Activated B cell treated with CpG ODN at 0.5 μM for 24 hours (primary cell): ENCODE measurements around the gene INPP5A. TPM values are rescaled to one million over a fixed set of nuclear protein-coding genes. Genes with fewer than 3 reads are reported as not detected.
A peak's percentile ranks its signal among the peaks of the same experiment; 100 is the strongest.

Experiments used
- ATAC-seq: fragments of 200-7000 bp; cut with Tn5 transposase; one replicate; pipeline ENCODE4 v1.10.0; 2021; ENCODE audit warnings: low read depth, mild to moderate bottlenecking, moderate library complexity
- CTCF ChIA-PET: fragments of 350-600 bp; sonication (Branson Sonifier 250); formaldehyde crosslinking; loops from one replicate; lab custom pipeline; 2021; ENCODE audit warnings: antibody characterized with exemption; lab: Charles Lee
- POLR2A ChIA-PET: fragments of 350-600 bp; sonication (Branson Sonifier 250); formaldehyde crosslinking; loops from one replicate; lab custom pipeline; 2021; ENCODE audit warnings: antibody characterized with exemption; lab: Charles Lee
- DNase-seq: peaks from one replicate; pipeline ENCODE4 v3.0.0; 2022
- H3K27ac Mint-ChIP-seq: one replicate; pipeline ENCODE4 v1.8.0; 2020; ENCODE audit warnings: mixed read lengths
- H3K27me3 Mint-ChIP-seq: one replicate; pipeline ENCODE4 v1.8.0; 2021; ENCODE audit warnings: mixed read lengths
- H3K36me3 Mint-ChIP-seq: one replicate; pipeline ENCODE4 v1.8.0; 2021; ENCODE audit warnings: low read depth, mixed read lengths
- H3K4me1 Mint-ChIP-seq: one replicate; pipeline ENCODE4 v1.8.0; 2021; ENCODE audit warnings: mixed read lengths
- H3K4me3 Mint-ChIP-seq: one replicate; pipeline ENCODE4 v1.8.0; 2020; ENCODE audit warnings: mild to moderate bottlenecking, mixed read lengths
- H3K9me3 Mint-ChIP-seq: one replicate; pipeline ENCODE4 v1.8.0; 2020; ENCODE audit warnings: mixed read lengths
- intact Hi-C: fragments of 100-400 bp; cut with micrococcal nuclease; formaldehyde crosslinking; loops from one replicate; pipeline ENCODE4 v1.15.1; 2024
- total RNA-seq: library from RNA; stranded (reverse); gene quantifications from 2 replicates; pipeline ENCODE4 v1.2.3, GENCODE V29; 2022
- TF ChIP-seq, protein P1 (sequence below): fragments of 200-600 bp; IDR thresholded peaks from one replicate; pipeline ENCODE4 v1.8.0; 2022; ENCODE audit warnings: antibody characterized with exemption, mild to moderate bottlenecking

INPP5A gene
- total RNA-seq, 1 donor from 2014 or later: 24.9 TPM

DNA sequence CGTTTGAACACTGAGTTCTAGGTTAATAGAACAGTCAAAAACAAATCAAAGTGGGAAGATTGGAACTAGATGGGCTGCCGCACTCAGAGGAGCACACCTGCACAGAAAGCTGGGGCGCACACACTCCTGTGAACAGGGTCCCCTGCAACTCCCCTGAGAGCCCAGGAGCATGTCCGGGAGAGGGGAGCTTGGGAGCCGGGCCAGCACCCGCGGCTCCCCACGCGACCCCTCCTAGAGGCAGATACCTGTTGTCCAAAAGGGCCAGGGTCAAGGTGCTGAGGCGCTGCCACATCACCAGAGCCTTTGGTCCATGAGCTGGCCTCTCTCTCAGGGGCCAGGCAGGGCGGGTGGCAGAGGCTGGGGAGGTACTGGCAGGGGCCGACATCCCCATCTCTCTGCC is 242.8 kb downstream of the INPP5A start:
- intact Hi-C loops: no loop called here
- POLR2A ChIA-PET: no interaction called here

DNA sequence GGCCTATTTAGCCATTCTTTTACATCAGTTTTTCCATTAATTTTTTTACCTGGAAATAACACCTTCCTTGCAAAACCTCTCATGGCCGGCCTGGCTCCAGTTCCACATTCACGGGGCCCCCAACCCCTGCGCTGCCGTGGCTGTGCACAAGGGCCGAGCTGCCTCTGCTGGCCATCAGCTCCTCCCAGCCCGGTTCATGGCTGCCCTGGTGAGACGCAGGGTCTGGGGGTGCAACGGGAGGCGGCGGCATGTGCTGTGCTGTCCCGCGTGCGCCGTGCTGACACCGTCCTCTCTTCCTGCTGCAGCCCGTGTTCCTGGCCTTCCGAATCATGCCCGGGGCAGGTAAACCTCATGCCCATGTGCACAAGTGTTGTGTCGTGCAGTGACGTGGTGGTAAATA is 244.0 kb downstream of the INPP5A start:
- H3K4me1 Mint-ChIP-seq: peaks cover 5% of the 10 kb centered on the region
- H3K27me3 Mint-ChIP-seq: peaks cover 8% of the 10 kb centered on the region
- intact Hi-C loops: no loop called here
- ATAC-seq (no peak), DNase-seq (no peak)
- H3K9me3 Mint-ChIP-seq: no peaks in the 10 kb centered on the region
- POLR2A ChIA-PET: no interaction called here
- no peak overlapping the region for H3K27ac Mint-ChIP-seq
- H3K4me3 Mint-ChIP-seq: no peak overlapping the region
- TF ChIP-seq, protein P1, sequence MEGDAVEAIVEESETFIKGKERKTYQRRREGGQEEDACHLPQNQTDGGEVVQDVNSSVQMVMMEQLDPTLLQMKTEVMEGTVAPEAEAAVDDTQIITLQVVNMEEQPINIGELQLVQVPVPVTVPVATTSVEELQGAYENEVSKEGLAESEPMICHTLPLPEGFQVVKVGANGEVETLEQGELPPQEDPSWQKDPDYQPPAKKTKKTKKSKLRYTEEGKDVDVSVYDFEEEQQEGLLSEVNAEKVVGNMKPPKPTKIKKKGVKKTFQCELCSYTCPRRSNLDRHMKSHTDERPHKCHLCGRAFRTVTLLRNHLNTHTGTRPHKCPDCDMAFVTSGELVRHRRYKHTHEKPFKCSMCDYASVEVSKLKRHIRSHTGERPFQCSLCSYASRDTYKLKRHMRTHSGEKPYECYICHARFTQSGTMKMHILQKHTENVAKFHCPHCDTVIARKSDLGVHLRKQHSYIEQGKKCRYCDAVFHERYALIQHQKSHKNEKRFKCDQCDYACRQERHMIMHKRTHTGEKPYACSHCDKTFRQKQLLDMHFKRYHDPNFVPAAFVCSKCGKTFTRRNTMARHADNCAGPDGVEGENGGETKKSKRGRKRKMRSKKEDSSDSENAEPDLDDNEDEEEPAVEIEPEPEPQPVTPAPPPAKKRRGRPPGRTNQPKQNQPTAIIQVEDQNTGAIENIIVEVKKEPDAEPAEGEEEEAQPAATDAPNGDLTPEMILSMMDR: no peak
- CTCF ChIA-PET: no interaction called here
- peaks cover 52% of the 10 kb centered on the region for H3K36me3 Mint-ChIP-seq

More for the DNA sequence above, 242.8 kb downstream of the INPP5A start:
- H3K27me3 Mint-ChIP-seq: peaks cover 8% of the 10 kb centered on the region
- peaks cover 57% of the 10 kb centered on the region for H3K36me3 Mint-ChIP-seq
- H3K27ac Mint-ChIP-seq: no peak overlapping the region
- no peaks in the 10 kb centered on the region for H3K9me3 Mint-ChIP-seq
- H3K4me1 Mint-ChIP-seq: peaks cover 5% of the 10 kb centered on the region
- DNase-seq (no peak), ATAC-seq (no peak)
- H3K4me3 Mint-ChIP-seq: no peak overlapping the region
- TF ChIP-seq, protein P1: no peak
- CTCF ChIA-PET: no interaction called here

DNA sequence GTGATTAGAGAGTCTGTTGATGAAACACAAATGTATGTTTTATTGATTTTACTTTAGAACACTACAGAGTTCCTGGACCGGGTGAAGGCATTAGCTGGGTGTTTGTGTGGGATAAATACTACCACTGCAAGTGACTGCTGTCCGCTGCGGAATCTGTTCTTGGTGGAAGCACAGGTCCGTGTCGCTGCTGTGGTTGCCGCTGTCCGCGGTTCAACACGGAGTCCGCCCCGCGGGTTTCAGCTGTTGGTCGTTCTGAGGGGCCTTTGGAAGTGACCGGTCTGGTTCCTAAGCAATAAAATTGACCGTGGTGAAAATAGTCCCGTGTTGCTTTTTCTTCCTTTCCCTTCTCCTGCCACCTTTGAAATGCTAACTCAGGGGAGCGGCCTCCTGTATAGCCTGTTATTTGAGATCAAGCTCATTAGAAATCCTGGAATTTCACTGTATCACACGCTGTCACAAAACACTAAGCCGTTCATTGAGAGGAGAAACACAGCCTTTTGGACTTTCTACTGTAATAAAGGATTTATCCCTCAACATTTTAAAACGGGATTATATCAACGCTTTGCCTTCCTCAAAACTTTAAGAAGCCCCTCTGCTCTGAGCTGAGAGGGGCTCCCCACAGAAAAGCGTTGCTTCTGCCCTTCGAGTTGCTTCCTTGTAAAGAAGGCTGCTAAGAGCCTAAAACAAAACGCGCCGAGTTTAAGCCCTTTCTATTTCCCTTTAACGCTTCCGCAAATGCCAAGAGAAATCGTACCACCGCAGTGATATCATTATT is 245.8 kb downstream of the INPP5A start:
- Mint-ChIP-seq H3K27ac (no peak overlapping the region), H3K4me3 (no peak overlapping the region), H3K27me3 (peaks cover 8% of the 10 kb centered on the region), H3K9me3 (no peaks in the 10 kb centered on the region), H3K4me1 (peaks cover 5% of the 10 kb centered on the region), H3K36me3 (peaks cover 36% of the 10 kb centered on the region)
- DNase-seq: no peak
- TF ChIP-seq, protein P1: no peak
- intact Hi-C loops: no loop called here
- no peak for ATAC-seq
- CTCF ChIA-PET: no interaction called here
- POLR2A ChIA-PET: no interaction called here

DNA sequence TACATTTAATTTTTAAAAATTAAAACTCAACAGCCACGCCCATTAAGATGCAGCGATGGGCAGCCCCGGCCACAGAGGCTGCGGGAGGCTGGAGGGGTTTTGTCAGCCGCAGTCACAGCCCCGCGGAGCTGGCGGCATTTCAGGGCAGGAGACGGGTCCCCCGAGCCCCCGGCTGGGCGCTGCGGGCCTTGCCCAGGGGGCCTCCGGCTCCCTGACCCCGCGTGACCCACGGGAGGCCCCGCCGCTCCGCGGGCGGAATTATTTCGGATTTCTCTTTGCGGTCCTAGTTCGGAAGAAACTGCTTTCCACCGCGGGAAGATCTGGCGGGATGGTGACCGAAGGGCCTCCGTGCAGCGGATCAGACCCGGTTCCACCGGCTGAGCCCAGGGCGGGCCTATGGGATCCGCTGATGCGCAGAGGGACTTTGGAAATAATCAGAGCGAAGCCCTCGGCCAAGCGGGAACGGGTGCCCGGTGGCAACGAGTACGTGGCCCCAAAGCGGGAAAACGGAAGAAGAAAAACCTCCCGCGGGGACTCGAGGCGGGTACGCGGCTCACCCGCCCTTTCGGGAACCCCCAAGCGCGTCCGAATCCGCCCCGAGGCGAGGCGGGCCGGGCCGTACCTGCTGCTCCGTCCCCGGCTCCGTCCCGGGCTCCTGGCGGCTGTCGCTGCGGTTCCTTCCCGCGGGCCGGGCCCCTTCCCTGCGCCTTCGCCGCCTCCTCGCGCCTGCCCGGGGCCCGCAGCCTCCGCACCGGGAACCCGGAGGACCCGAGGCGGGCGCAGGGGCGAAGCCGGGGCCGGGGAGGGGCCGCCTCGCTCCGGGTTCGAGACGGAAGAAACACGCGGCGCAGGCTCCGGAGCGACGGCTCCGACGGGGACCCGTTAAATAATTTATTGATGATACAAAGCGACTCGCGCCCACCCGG is 246.6 kb downstream of the INPP5A start:
- DNase-seq (no peak), ATAC-seq (no peak)
- intact Hi-C loops: no loop called here
- Mint-ChIP-seq H3K36me3 (peaks cover 33% of the 10 kb centered on the region), H3K4me3 (peak overlapping the region; percentile 50), H3K9me3 (no peaks in the 10 kb centered on the region), H3K4me1 (peaks cover 5% of the 10 kb centered on the region), H3K27ac (no peak overlapping the region), H3K27me3 (peaks cover 11% of the 10 kb centered on the region)
- ChIA-PET POLR2A (no interaction called here), CTCF (no interaction called here)
- TF ChIP-seq, protein P1: no peak
